SH-SY5Y (cell line): ENCODE measurements around the gene HS3ST5.

Experiments
- GATA2 ChIP-seq: IDR thresholded peaks from 2 replicates; pipeline ENCODE4 v1.6.1; 2011; ENCODE audit warnings: mild to moderate bottlenecking, low read depth, low read length
- GATA3 ChIP-seq: IDR thresholded peaks from 2 replicates; pipeline ENCODE4 v1.6.1; 2011; ENCODE audit warnings: low read depth, mild to moderate bottlenecking, low read length, moderate library complexity

DNA sequence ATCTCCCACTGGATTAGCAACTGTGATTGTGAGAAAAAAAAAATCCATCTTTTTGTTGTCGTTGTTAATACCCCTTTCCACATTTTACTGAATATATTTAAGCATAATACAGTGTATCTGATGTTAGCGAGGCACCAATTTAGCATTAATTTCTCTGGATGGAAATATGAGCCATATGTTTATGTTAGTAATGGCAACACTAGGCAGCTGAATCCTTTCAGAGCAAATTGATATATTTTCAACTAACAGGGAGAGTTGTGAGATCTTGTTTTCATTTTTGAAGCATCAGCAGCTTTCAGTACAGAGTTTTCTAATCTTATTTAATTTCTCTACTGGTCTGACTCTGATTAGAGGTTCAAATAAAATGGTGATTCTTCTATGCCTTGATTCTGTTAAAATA is 287.1 kb downstream of the HS3ST5 start:
- TF ChIP-seq GATA2: no peak
- TF ChIP-seq GATA3: no peak
